Chondrocyte (in vitro differentiated cells): ENCODE results near the gene CLEC10A. TPM values are rescaled to one million over a fixed set of nuclear protein-coding genes. Genes with fewer than 3 reads are reported as not detected.
"Not testable (repeated sequence)": the region's sequence is repeated elsewhere in the genome, so short reads cannot be mapped to it uniquely, and the experiment has no call there.

ENCODE experiments used
- DNase-seq: peaks from one replicate; pipeline ENCODE4 v3.0.0; 2021; ENCODE audit warnings: mixed read lengths, low spot score
- H3K27ac Mint-ChIP-seq: one replicate; pipeline ENCODE4 v1.8.0; 2021; ENCODE audit warnings: mild to moderate bottlenecking, moderate library complexity, mixed read lengths; ENCODE audit not compliant: unreplicated experiment
- H3K27me3 Mint-ChIP-seq: 2 replicates; pipeline ENCODE4 v1.8.0; 2021; ENCODE audit warnings: low read depth, mixed read lengths
- H3K36me3 Mint-ChIP-seq: 2 replicates; pipeline ENCODE4 v1.8.0; 2021; ENCODE audit warnings: low read depth, mixed read lengths
- H3K4me1 Mint-ChIP-seq: 2 replicates; pipeline ENCODE4 v1.8.0; 2021; ENCODE audit warnings: low read depth, mild to moderate bottlenecking, mixed read lengths
- H3K4me3 Mint-ChIP-seq: one replicate; pipeline ENCODE4 v1.8.0; 2021; ENCODE audit warnings: mild to moderate bottlenecking, moderate library complexity, mixed read lengths; ENCODE audit not compliant: unreplicated experiment
- H3K9me3 Mint-ChIP-seq: 2 replicates; pipeline ENCODE4 v1.8.0; 2021; ENCODE audit warnings: low read depth, mixed read lengths
- total RNA-seq: library from RNA; stranded (reverse); gene quantifications from 3 replicates; pipeline ENCODE4 v1.2.1, GENCODE V29; 2021
- TF ChIP-seq, protein P1 (sequence below): fragments of 200-600 bp; sonication (generic); IDR thresholded peaks from 2 replicates; pipeline ENCODE4 v1.5.0; 2021; ENCODE audit warnings: antibody characterized with exemption, mild to moderate bottlenecking, moderate library complexity

The CLEC10A gene
- total RNA-seq, 1 donor from 2014 or later: not detected

DNA sequence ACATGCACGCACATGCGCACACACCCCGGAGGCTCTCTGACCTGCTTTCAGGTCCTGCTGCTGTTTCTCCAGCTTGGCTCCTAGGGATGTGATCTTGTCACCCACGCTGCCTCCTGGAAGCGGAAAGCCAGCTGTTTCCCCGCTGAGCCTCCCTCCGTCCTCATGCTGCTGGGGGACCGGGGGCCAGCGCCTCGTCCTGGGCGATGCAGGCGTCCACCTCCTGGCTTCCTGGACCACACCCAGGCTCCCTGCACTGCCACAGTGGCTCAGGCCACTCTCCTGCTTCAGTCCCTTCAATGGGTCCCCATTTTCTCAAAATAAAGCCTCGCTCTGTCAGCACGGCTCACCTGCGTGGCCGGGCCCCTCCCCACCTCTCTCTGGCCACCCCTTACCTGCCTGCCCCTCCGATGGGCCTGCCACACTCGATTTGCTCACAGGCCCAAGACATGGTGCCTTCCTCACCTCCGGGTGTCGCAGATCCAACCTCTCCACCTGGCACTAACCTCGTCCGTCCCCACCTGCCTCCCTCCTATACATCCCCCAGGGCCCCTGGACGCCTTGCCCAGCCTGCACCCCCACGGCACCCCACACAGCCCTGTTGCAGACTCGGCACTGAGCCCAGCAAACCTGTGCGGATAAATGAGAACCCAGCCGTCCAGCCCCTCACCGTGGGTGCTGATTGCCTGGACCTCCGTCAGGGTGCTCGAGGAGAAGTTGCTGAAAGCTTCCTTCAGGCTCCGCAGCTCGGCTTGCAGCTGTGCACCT is 27.9 kb upstream of the CLEC10A start:
- H3K27ac Mint-ChIP-seq: no peak overlapping the region
- no peak overlapping the region for H3K4me3 Mint-ChIP-seq
- DNase-seq: no peak
- H3K27me3 Mint-ChIP-seq: peaks cover 22% of the 10 kb centered on the region
- TF ChIP-seq, protein P1, sequence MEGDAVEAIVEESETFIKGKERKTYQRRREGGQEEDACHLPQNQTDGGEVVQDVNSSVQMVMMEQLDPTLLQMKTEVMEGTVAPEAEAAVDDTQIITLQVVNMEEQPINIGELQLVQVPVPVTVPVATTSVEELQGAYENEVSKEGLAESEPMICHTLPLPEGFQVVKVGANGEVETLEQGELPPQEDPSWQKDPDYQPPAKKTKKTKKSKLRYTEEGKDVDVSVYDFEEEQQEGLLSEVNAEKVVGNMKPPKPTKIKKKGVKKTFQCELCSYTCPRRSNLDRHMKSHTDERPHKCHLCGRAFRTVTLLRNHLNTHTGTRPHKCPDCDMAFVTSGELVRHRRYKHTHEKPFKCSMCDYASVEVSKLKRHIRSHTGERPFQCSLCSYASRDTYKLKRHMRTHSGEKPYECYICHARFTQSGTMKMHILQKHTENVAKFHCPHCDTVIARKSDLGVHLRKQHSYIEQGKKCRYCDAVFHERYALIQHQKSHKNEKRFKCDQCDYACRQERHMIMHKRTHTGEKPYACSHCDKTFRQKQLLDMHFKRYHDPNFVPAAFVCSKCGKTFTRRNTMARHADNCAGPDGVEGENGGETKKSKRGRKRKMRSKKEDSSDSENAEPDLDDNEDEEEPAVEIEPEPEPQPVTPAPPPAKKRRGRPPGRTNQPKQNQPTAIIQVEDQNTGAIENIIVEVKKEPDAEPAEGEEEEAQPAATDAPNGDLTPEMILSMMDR: no peak
- no peaks in the 10 kb centered on the region for H3K4me1 Mint-ChIP-seq
- peaks cover 4% of the 10 kb centered on the region for H3K36me3 Mint-ChIP-seq
- H3K9me3 Mint-ChIP-seq: peaks cover 5% of the 10 kb centered on the region

DNA sequence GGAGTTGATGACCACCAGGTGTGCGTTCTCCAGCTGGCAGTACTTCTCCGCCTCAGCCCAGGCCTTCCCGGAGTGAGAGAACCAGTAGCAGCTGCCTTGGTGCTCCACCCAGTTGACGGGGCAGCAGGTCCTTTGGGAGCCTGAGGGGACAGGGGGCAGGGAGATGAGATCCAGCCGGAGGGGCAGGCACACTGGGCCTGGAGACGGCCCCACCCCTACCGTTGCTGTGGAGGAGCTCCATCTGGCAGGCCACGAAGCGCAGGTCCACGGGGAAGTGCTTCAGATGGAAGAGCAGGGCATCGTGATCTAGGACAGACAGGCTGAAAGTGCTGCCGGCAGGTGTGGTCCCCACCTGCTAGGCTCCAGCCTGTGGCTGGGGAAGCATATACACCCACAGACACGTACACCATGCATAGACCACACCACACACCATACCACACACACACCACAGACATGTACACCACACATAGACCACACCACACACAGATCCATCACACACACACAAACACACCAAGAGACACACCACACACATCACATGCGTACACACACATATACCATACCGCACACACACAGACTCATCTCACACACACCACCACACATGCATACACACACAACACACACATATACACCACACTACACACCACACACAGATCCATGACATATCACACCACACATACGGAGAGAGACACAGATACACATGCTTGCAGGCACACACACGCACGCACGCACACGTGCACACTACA is 27.1 kb upstream of the CLEC10A start:
- Mint-ChIP-seq H3K9me3 (peaks cover 5% of the 10 kb centered on the region), H3K27me3 (peaks cover 26% of the 10 kb centered on the region), H3K27ac (no peak overlapping the region), H3K4me1 (no peaks in the 10 kb centered on the region), H3K4me3 (no peak overlapping the region), H3K36me3 (peaks cover 4% of the 10 kb centered on the region)
- DNase-seq: no peak
- TF ChIP-seq, protein P1: no peak

DNA sequence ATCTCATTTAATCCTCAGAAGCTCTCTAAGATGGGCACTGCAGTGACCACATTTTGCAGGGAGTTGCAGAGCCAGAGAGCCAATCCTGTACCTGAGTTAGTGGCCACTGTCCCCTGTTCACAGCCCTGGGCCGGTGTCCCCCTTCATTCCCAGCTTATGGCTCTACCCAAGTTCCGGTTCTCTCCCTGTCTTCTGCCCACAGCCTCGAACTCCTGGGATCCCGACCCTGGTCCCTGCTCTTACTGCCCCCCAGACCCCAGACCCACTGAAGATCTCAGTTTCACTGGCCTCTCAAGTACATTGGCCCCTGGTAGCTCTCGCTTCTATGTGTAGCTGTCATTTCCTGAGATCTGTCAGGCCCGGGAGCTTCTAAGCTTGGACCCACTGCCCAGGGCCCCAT is 22.4 kb upstream of the CLEC10A start:
- DNase-seq: no peak
- no peaks in the 10 kb centered on the region for H3K4me1 Mint-ChIP-seq
- H3K36me3 Mint-ChIP-seq: no peaks in the 10 kb centered on the region
- no peak overlapping the region for H3K27ac Mint-ChIP-seq
- peaks cover 43% of the 10 kb centered on the region for H3K27me3 Mint-ChIP-seq
- TF ChIP-seq, protein P1: no peak
- no peak overlapping the region for H3K4me3 Mint-ChIP-seq
- H3K9me3 Mint-ChIP-seq: no peaks in the 10 kb centered on the region

DNA sequence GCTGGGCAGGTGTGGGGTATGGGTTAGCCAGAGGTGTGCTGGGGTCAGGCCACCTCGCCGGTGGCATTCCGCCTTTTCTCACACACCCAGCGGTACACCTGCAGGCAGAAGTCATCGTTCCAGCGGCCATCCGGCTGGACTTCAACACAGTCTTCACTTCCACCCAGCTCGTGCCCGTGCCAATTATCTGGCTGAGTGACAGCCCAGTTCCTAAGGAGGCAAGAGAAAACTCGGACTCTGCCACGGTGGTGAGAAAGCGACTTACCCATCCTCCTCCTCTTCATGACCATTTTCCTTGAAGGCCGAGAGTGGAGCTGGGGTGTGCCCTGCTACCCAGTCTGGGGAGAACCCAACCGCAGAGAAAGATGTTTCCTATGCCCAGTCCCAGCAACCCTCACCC is 21.5 kb upstream of the CLEC10A start:
- no peaks in the 10 kb centered on the region for H3K36me3 Mint-ChIP-seq
- H3K4me1 Mint-ChIP-seq: no peaks in the 10 kb centered on the region
- H3K9me3 Mint-ChIP-seq: no peaks in the 10 kb centered on the region
- H3K4me3 Mint-ChIP-seq: no peak overlapping the region
- no peak for DNase-seq
- TF ChIP-seq, protein P1: no peak
- H3K27ac Mint-ChIP-seq: no peak overlapping the region
- peaks cover 42% of the 10 kb centered on the region for H3K27me3 Mint-ChIP-seq

DNA sequence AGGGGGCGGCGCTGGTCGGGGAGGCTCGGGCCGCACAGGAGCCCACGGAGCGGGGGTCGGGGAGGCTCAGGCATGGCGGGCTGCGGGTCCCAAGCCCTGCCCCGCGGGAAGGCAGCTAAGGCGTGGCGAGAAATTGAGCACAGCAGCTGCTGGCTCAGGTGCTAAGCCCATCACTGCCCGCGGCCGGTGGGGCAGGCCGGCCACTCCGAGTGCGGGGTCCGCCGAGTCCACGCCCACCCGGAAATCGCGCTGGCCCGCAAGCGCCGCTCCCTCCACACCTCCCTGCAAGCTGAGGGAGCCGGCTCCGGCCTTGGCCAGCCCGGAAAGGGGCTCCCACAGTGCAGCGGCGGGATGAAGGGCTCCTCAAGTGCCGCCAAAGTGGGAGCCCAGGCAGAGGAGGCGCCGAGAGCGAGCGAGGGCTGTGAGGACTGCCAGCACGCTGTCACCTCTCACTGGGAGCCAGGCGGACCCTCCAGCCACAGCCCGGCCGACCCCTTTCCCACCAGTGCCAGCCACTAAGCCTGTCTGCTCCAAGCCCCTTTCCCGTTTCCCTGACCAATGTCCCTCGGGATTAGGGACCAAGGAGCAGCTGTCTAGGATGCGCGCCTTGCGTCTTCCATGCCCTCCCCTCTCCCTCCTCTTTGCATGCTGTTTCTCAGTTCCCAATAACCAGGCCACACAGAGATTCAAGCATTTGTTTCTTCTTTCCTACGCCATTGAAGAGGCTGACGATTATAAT is 20.8 kb upstream of the CLEC10A start:
- H3K4me3 Mint-ChIP-seq, H3K9me3 Mint-ChIP-seq, H3K27ac Mint-ChIP-seq: not testable (repeated sequence)

More for the DNA sequence above, 20.8 kb upstream of the CLEC10A start:
- peaks cover 46% of the 10 kb centered on the region for H3K27me3 Mint-ChIP-seq
- not testable (repeated sequence) for H3K36me3 Mint-ChIP-seq, H3K4me1 Mint-ChIP-seq, DNase-seq
